GM12864 (cell line): ENCODE results near the gene TAF9.

ENCODE experiments used
- DNase-seq: peaks from one replicate; pipeline ENCODE4 v3.0.0-alpha.2; 2011; ENCODE audit warnings: low read depth
- H3K4me3 ChIP-seq: 2 replicates; pipeline ENCODE4 v1.5.1; 2011; ENCODE audit warnings: mild to moderate bottlenecking, low read depth, low read length, control low read depth
- TF ChIP-seq, protein P1 (sequence below): IDR thresholded peaks from 2 replicates; pipeline ENCODE4 v1.5.1; 2011; ENCODE audit warnings: low read depth, mild to moderate bottlenecking, moderate library complexity, low read length, control low read depth, inconsistent platforms; ENCODE audit errors: missing control alignments

The TAF9 gene

DNA sequence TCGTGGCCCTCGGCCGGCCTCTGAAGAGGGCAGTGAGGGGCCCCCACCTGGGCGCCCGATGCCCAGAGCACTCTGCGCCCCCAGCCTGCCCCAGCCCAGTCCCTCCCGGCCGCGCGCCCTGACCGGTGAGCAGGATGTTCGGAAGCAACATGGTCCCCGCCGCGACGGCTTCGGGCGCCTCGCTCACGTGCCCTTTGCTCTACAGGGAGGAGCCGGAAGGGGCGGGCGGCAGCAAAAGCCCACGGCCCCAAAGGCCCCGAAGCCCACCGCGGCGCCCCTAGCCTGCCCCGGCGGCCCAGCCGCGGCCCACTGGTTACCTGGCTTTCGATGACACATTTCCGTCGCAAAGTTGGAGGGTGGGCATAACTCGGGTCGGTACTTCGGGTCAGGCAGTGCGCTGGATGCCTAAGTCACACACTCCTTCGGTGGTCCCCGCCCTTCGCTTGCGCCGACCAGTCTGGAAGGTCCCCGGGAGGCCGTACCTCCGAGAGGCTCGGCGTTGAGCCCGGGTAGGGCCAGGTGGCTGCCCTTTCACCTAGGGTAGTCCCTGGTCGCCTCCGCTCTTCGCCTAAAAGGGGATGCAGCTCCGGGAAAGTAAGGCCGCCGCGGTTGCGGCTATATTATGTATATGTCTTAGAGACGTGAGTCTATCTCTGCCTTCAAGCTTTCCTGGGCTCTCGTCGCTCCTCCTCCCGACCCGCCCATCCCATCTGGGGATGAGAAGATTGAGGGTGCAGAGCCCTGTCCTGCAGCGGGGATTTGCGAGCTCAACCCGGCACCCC lies at the start of gene TAF9, which contains the start of the genes AK6 and RAD17:
Gene TAF9, minus strand, starts transcription at position 181 of the 782 bp plus-strand sequence. CDS start 3,783 bp downstream, outside the sequence.
Gene AK6, minus strand, starts transcription at position 181 of the 782 bp plus-strand sequence. Its CDS starts 30 bp downstream, at position 151.
Gene RAD17, plus strand, starts transcription at position 479 of the 782 bp plus-strand sequence. CDS start 2,391 bp downstream, outside the sequence.
- TF ChIP-seq, protein P1, sequence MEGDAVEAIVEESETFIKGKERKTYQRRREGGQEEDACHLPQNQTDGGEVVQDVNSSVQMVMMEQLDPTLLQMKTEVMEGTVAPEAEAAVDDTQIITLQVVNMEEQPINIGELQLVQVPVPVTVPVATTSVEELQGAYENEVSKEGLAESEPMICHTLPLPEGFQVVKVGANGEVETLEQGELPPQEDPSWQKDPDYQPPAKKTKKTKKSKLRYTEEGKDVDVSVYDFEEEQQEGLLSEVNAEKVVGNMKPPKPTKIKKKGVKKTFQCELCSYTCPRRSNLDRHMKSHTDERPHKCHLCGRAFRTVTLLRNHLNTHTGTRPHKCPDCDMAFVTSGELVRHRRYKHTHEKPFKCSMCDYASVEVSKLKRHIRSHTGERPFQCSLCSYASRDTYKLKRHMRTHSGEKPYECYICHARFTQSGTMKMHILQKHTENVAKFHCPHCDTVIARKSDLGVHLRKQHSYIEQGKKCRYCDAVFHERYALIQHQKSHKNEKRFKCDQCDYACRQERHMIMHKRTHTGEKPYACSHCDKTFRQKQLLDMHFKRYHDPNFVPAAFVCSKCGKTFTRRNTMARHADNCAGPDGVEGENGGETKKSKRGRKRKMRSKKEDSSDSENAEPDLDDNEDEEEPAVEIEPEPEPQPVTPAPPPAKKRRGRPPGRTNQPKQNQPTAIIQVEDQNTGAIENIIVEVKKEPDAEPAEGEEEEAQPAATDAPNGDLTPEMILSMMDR: no peak
- DNase-seq: peak; percentile 83
- H3K4me3 ChIP-seq: peak within 1 kb of the TSS; percentile 84

- TF ChIP-seq, protein P1: no peak
- no peak overlapping the region for H3K4me3 ChIP-seq
- no peak for DNase-seq
These were observed 49.2 kb upstream of the TAF9 start for GRCh38 chr5:69418554-69418953.

- H3K4me3 ChIP-seq: no peak overlapping the region
- DNase-seq: no peak
These were observed 47.4 kb upstream of the TAF9 start for GRCh38 chr5:69416699-69417098.

DNA sequence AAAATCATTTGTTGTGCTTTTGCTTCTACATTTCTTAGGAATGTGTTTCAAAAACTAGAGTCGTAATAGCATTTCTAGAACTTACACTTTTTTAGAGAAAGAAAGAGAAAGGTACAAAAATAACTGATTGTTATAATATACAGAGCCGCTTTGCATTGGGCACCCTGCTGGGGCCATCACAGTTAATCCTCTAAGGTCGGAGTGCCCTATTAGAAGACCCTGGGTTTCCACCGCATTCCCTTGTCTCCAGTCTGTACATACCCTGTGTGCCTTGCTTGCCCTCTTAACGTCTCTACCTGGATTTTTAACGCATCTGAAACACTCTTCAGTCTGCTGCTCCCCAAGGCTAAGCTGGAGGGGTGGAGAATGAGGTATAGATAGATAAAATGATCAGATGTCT lies 46.9 kb upstream of the TAF9 start:
- no peak for DNase-seq
- TF ChIP-seq, protein P1: no peak
- H3K4me3 ChIP-seq: no peak overlapping the region

More at GRCh38 chr5:69416699-69417098, 47.4 kb upstream of the TAF9 start:
- TF ChIP-seq, protein P1: no peak

- H3K4me3 ChIP-seq: peak overlapping the region; percentile 59
- no peak for DNase-seq
- TF ChIP-seq, protein P1: no peak
These were observed 46.3 kb upstream of the TAF9 start for GRCh38 chr5:69415584-69415958.

GRCh38 chr5:69414885-69415583 lies 45.7 kb upstream of the TAF9 start, which contains the start of gene MARVELD2:
Gene MARVELD2 (plus strand): TSS chr5:69415116. CDS start chr5:69419386, 4,270 bp downstream.
- peak within 1 kb of the TSS; percentile 59 for H3K4me3 ChIP-seq
- DNase-seq: no peak

More at GRCh38 chr5:69414885-69415583, 45.7 kb upstream of the TAF9 start, which contains the start of gene MARVELD2:
- TF ChIP-seq, protein P1: peak; percentile 11
